ENCODE data around the gene SELP.

The SELP gene

DNA sequence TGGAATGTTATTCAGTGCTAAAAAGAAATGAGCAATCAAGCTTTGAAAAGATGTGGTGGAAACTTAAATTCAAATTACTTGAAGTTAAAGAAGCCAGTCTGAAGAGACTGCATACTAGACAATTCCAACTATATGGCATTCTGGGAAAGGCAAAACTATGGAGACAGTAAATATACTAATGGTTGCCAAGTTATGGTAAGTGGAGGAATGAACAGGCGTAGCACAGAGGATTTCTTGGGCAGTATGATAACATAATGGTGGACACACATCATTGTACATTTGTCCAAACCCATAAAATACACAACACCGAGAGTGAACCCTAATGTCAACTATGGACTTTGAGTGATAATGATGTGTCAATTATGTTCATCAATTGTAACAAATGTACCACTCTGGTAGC, 21.1 kb upstream of the SELP start:
- WGBS (ENCODE audit: extremely low coverage, insufficient coverage, low lambda C conversion rate), result no CpG with 5 or more reads among the region's 2 CpGs
- H3K56ac ChIP-seq (ENCODE audit: low read length), result no peak overlapping the region
- no peak overlapping the region for H2BK15ac ChIP-seq (replicated peaks; ENCODE audit: low read depth)
- no peak overlapping the region for H3K18ac ChIP-seq (ENCODE audit: low read length)
- H4K5ac ChIP-seq (ENCODE audit: low read length), result no peak overlapping the region
- no peak overlapping the region for H2BK120ac ChIP-seq (ENCODE audit: low read depth, low read length)
- H4K8ac ChIP-seq (ENCODE audit: low read depth, low read length), result no peak overlapping the region
- no peak overlapping the region for H2AK5ac ChIP-seq (ENCODE audit: low read length)
- DNase-seq, result no peak
- no peaks in the 10 kb centered on the region for H3K27me3 ChIP-seq (ENCODE audit: insufficient read depth, low read length, poor library complexity)
- no peak overlapping the region for H3K27ac ChIP-seq (ENCODE audit: low read depth, low read length)
- no peaks in the 10 kb centered on the region for H3K79me2 ChIP-seq (ENCODE audit: control insufficient read depth, insufficient read depth, low read length)
- no peaks in the 10 kb centered on the region for H3K79me1 ChIP-seq (ENCODE audit: low read length)
- H3K4me3 ChIP-seq (ENCODE audit: low read length), result no peak overlapping the region
- H3K4me1 ChIP-seq (ENCODE audit: control insufficient read depth, low read depth, low read length), result no peaks in the 10 kb centered on the region
- H3K23ac ChIP-seq (ENCODE audit: low read length), result no peak overlapping the region
- no peak overlapping the region for H2BK5ac ChIP-seq (ENCODE audit: low read length)
- no peak overlapping the region for H3K4me2 ChIP-seq (ENCODE audit: low read length)
- H3K4ac ChIP-seq (ENCODE audit: low read depth, low read length), result no peak overlapping the region
- H3K36me3 ChIP-seq (ENCODE audit: control insufficient read depth, insufficient read depth, low read length), result no peaks in the 10 kb centered on the region
- H3K9ac ChIP-seq (ENCODE audit: low read length), result no peak overlapping the region

DNA sequence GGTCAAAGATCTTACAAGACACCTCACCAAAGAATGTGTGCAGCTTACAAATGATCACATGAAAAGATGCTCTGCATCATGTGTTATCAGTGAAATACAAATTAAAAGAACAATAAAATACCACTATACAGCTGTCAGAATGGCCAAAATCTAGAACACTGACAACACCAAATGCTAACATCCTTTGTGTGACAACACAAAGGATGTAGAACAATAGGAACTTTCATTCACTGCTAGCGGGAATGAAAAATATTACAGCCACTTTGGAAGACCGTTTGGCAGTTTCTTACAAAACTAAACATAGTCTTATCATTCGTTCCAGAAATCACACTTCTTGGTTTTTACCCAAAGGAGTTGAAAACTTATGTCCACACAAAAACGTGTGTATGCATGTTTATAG, 20.6 kb upstream of the SELP start:
- no peak overlapping the region for H2BK5ac ChIP-seq (ENCODE audit: low read length)
- H2AK5ac ChIP-seq (ENCODE audit: low read length), result no peak overlapping the region
- no peak overlapping the region for H4K8ac ChIP-seq (ENCODE audit: low read depth, low read length)
- no peak overlapping the region for H3K4ac ChIP-seq (ENCODE audit: low read depth, low read length)
- no peaks in the 10 kb centered on the region for H3K27me3 ChIP-seq (ENCODE audit: insufficient read depth, low read length, poor library complexity)
- no peak overlapping the region for H2BK15ac ChIP-seq (replicated peaks; ENCODE audit: low read depth)
- H4K5ac ChIP-seq (ENCODE audit: low read length), result no peak overlapping the region
- WGBS (ENCODE audit: extremely low coverage, insufficient coverage, low lambda C conversion rate), result no CpG with 5 or more reads among the region's 4 CpGs
- H3K27ac ChIP-seq (ENCODE audit: low read depth, low read length), result no peak overlapping the region
- H3K9ac ChIP-seq (ENCODE audit: low read length), result no peak overlapping the region
- no peaks in the 10 kb centered on the region for H3K79me1 ChIP-seq (ENCODE audit: low read length)
- H3K18ac ChIP-seq (ENCODE audit: low read length), result no peak overlapping the region
- H2BK120ac ChIP-seq (ENCODE audit: low read depth, low read length), result no peak overlapping the region
- no peak overlapping the region for H3K23ac ChIP-seq (ENCODE audit: low read length)
- DNase-seq, result no peak
- no peak overlapping the region for H3K4me2 ChIP-seq (ENCODE audit: low read length)
- H3K36me3 ChIP-seq (ENCODE audit: control insufficient read depth, insufficient read depth, low read length), result no peaks in the 10 kb centered on the region
- no peak overlapping the region for H3K56ac ChIP-seq (ENCODE audit: low read length)
- H3K4me3 ChIP-seq (ENCODE audit: low read length), result no peak overlapping the region
- no peaks in the 10 kb centered on the region for H3K79me2 ChIP-seq (ENCODE audit: control insufficient read depth, insufficient read depth, low read length)
- no peaks in the 10 kb centered on the region for H3K4me1 ChIP-seq (ENCODE audit: control insufficient read depth, low read depth, low read length)

DNA sequence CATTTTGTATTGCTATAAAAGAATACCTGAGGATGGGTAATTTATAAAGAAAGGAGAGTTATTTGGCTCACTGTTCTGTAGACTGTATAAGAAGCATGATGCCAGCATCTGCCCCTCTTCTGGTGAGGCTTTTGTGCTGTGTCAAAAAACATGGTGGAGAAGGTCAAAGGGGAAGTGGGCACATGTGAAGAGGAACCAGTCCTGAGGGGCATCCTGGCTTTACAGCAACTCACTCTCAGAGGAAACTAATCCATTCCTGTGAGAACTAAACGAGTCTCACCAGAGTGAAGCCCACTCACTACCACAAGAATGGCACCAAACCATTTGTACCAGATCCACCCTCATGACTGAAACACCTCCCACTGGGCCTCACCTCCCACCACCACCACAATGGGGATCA, 18.8 kb upstream of the SELP start:
- WGBS (ENCODE audit: extremely low coverage, insufficient coverage, low lambda C conversion rate), result no CpG with 5 or more reads among the region's 1 CpG
- Histone ChIP-seq H2BK5ac (ENCODE audit: low read length) (no peak overlapping the region), H3K56ac (ENCODE audit: low read length) (no peak overlapping the region), H3K4ac (ENCODE audit: low read depth, low read length) (no peak overlapping the region), H3K79me2 (ENCODE audit: control insufficient read depth, insufficient read depth, low read length) (no peaks in the 10 kb centered on the region), H2BK15ac (replicated peaks; ENCODE audit: low read depth) (no peak overlapping the region), H3K23ac (ENCODE audit: low read length) (no peak overlapping the region), H2AK5ac (ENCODE audit: low read length) (no peak overlapping the region), H3K27ac (ENCODE audit: low read depth, low read length) (no peak overlapping the region), H3K9ac (ENCODE audit: low read length) (no peak overlapping the region), H4K5ac (ENCODE audit: low read length) (no peak overlapping the region), H3K36me3 (ENCODE audit: control insufficient read depth, insufficient read depth, low read length) (no peaks in the 10 kb centered on the region), H3K4me3 (ENCODE audit: low read length) (no peak overlapping the region), H3K18ac (ENCODE audit: low read length) (no peak overlapping the region), H3K4me1 (ENCODE audit: control insufficient read depth, low read depth, low read length) (no peaks in the 10 kb centered on the region), H3K4me2 (ENCODE audit: low read length) (no peak overlapping the region), H3K27me3 (ENCODE audit: insufficient read depth, low read length, poor library complexity) (no peaks in the 10 kb centered on the region), H3K79me1 (ENCODE audit: low read length) (no peaks in the 10 kb centered on the region), H2BK120ac (ENCODE audit: low read depth, low read length) (no peak overlapping the region), H4K8ac (ENCODE audit: low read depth, low read length) (no peak overlapping the region)
- no peak for DNase-seq

DNA sequence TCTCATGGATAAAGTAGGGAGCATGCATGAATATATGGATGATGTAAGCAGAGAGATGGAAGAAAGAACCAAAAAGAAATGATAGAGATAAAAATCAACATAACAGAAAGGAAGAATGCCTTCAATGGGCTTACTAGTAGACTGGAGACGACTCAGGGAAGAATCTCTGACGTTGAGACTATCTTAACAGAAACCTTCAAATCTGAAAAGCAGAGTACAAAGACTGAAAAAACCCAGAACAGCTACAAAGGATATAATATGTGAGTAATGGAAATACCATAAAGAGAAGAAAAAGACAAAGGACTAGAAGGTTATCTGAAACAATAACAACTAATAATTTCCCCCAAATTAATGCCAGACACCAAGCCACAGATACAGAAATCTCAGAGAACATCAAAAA, 18.3 kb upstream of the SELP start:
- WGBS (ENCODE audit: extremely low coverage, insufficient coverage, low lambda C conversion rate), result no CpG with 5 or more reads among the region's 2 CpGs
- Histone ChIP-seq H3K36me3 (ENCODE audit: control insufficient read depth, insufficient read depth, low read length) (no peaks in the 10 kb centered on the region), H3K79me2 (ENCODE audit: control insufficient read depth, insufficient read depth, low read length) (no peaks in the 10 kb centered on the region), H2BK5ac (ENCODE audit: low read length) (no peak overlapping the region), H3K27me3 (ENCODE audit: insufficient read depth, low read length, poor library complexity) (no peaks in the 10 kb centered on the region), H3K4me3 (ENCODE audit: low read length) (no peak overlapping the region), H3K56ac (ENCODE audit: low read length) (no peak overlapping the region), H3K4me1 (ENCODE audit: control insufficient read depth, low read depth, low read length) (no peaks in the 10 kb centered on the region), H3K23ac (ENCODE audit: low read length) (no peak overlapping the region), H2BK120ac (ENCODE audit: low read depth, low read length) (no peak overlapping the region), H4K5ac (ENCODE audit: low read length) (no peak overlapping the region), H2AK5ac (ENCODE audit: low read length) (no peak overlapping the region), H4K8ac (ENCODE audit: low read depth, low read length) (no peak overlapping the region), H3K27ac (ENCODE audit: low read depth, low read length) (no peak overlapping the region), H3K18ac (ENCODE audit: low read length) (no peak overlapping the region), H3K4me2 (ENCODE audit: low read length) (no peak overlapping the region), H2BK15ac (replicated peaks; ENCODE audit: low read depth) (no peak overlapping the region), H3K79me1 (ENCODE audit: low read length) (no peaks in the 10 kb centered on the region), H3K9ac (ENCODE audit: low read length) (no peak overlapping the region), H3K4ac (ENCODE audit: low read depth, low read length) (no peak overlapping the region)
- DNase-seq, result no peak

DNA sequence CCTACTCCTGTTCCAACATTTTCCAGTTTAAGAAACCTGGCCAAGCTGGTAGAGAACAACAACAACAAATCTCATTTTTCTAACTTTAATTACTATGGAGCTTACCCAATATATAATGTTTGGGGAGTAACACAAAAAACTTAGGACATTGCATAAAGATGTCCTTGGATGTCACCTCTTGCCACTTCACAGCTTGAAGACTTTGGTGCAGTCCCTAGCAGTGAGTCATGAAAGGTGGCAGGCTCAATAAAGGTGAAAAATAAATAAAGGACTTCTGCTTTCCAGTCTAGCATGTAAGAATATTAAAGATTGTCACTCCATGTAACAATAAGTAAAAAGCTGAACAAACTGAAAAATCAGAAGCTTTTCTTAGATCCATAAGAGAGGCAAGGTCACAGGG, 17.6 kb upstream of the SELP start:
- no peak overlapping the region for H3K4me2 ChIP-seq (ENCODE audit: low read length)
- H2AK5ac ChIP-seq (ENCODE audit: low read length), result no peak overlapping the region
- H3K27ac ChIP-seq (ENCODE audit: low read depth, low read length), result no peak overlapping the region
- H3K4me3 ChIP-seq (ENCODE audit: low read length), result no peak overlapping the region
- H3K23ac ChIP-seq (ENCODE audit: low read length), result no peak overlapping the region
- H3K36me3 ChIP-seq (ENCODE audit: control insufficient read depth, insufficient read depth, low read length), result no peaks in the 10 kb centered on the region
- H3K4ac ChIP-seq (ENCODE audit: low read depth, low read length), result no peak overlapping the region
- H4K8ac ChIP-seq (ENCODE audit: low read depth, low read length), result no peak overlapping the region
- no peaks in the 10 kb centered on the region for H3K79me1 ChIP-seq (ENCODE audit: low read length)
- no peak for DNase-seq
- no peak overlapping the region for H3K56ac ChIP-seq (ENCODE audit: low read length)
- H3K9ac ChIP-seq (ENCODE audit: low read length), result no peak overlapping the region
- no peak overlapping the region for H3K18ac ChIP-seq (ENCODE audit: low read length)
- H3K27me3 ChIP-seq (ENCODE audit: insufficient read depth, low read length, poor library complexity), result no peaks in the 10 kb centered on the region
- H2BK15ac ChIP-seq (replicated peaks; ENCODE audit: low read depth), result no peak overlapping the region
- H4K5ac ChIP-seq (ENCODE audit: low read length), result no peak overlapping the region
- H2BK5ac ChIP-seq (ENCODE audit: low read length), result no peak overlapping the region
- no peaks in the 10 kb centered on the region for H3K4me1 ChIP-seq (ENCODE audit: control insufficient read depth, low read depth, low read length)
- no peaks in the 10 kb centered on the region for H3K79me2 ChIP-seq (ENCODE audit: control insufficient read depth, insufficient read depth, low read length)
- no peak overlapping the region for H2BK120ac ChIP-seq (ENCODE audit: low read depth, low read length)

DNA sequence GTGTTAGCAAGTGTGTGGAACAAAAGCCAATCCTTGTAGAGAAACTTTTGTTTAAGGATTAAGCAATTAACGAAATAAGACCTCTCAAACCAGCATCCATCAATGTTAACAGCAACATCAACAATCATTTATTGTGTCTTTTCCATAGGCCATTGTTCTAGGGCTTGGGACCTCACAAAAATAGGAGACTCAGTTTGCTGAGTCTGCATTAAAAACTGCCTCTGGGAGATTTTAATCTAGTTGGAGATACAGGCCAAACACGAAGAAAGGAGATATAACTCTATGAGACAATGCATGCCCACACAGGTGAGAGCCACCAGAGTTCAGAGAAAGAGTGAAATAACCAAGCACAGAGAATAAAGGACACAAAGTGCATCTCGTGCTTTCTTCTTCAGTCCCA, 14.4 kb upstream of the SELP start:
- Histone ChIP-seq H4K8ac (ENCODE audit: low read depth, low read length) (no peak overlapping the region), H3K18ac (ENCODE audit: low read length) (no peak overlapping the region), H3K4me1 (ENCODE audit: control insufficient read depth, low read depth, low read length) (no peaks in the 10 kb centered on the region), H3K23ac (ENCODE audit: low read length) (no peak overlapping the region), H3K4me3 (ENCODE audit: low read length) (no peak overlapping the region), H3K36me3 (ENCODE audit: control insufficient read depth, insufficient read depth, low read length) (no peaks in the 10 kb centered on the region), H3K4ac (ENCODE audit: low read depth, low read length) (no peak overlapping the region), H2BK5ac (ENCODE audit: low read length) (no peak overlapping the region), H2AK5ac (ENCODE audit: low read length) (no peak overlapping the region), H2BK120ac (ENCODE audit: low read depth, low read length) (no peak overlapping the region), H3K4me2 (ENCODE audit: low read length) (no peak overlapping the region), H2BK15ac (replicated peaks; ENCODE audit: low read depth) (no peak overlapping the region), H3K56ac (ENCODE audit: low read length) (no peak overlapping the region), H3K27me3 (ENCODE audit: insufficient read depth, low read length, poor library complexity) (no peaks in the 10 kb centered on the region), H3K27ac (ENCODE audit: low read depth, low read length) (no peak overlapping the region), H3K79me2 (ENCODE audit: control insufficient read depth, insufficient read depth, low read length) (no peaks in the 10 kb centered on the region), H3K9ac (ENCODE audit: low read length) (no peak overlapping the region), H3K79me1 (ENCODE audit: low read length) (no peaks in the 10 kb centered on the region), H4K5ac (ENCODE audit: low read length) (no peak overlapping the region)
- no peak for DNase-seq
- no CpG with 5 or more reads among the region's 3 CpGs for WGBS (ENCODE audit: extremely low coverage, insufficient coverage, low lambda C conversion rate)

Measured in mesendoderm (in vitro differentiated cells).